Skeletal muscle tissue (tissue), 4 donors: Measurements from ENCODE around the gene ISOC2. TPM values are rescaled to one million over a fixed set of nuclear protein-coding genes. Genes with fewer than 3 reads are reported as not detected.
A peak's percentile ranks its signal among the peaks of the same experiment; 100 is the strongest.

Experiments
- H3K27ac ChIP-seq: one replicate; pipeline ENCODE4 v1.7.0; 2013; ENCODE audit warnings: mild to moderate bottlenecking, low read depth, low read length, inconsistent platforms
- H3K27me3 ChIP-seq, 3 donors: one replicate each; pipeline ENCODE4 v1.7.0; 2013; ENCODE audit warnings: low read length in 3 of 3; ENCODE audit not compliant: control insufficient read depth in 3 of 3, insufficient read depth in 3 of 3
- H3K36me3 ChIP-seq, 3 donors: one replicate each; pipeline ENCODE4 v1.7.0; 2013; ENCODE audit warnings: low read length in 3 of 3; ENCODE audit not compliant: control insufficient read depth in 3 of 3, insufficient read depth in 3 of 3
- H3K4me1 ChIP-seq, 3 donors: one replicate each; pipeline ENCODE4 v1.7.0; 2013; ENCODE audit warnings: low read length in 3 of 3, mild to moderate bottlenecking in 3 of 3; ENCODE audit not compliant: control insufficient read depth in 3 of 3, insufficient read depth in 3 of 3
- H3K4me3 ChIP-seq, 3 donors: one replicate each; pipeline ENCODE4 v1.7.0; 2013; ENCODE audit warnings: low read length in 3 of 3
- H3K9ac ChIP-seq, 3 donors: one replicate each; pipeline ENCODE4 v1.7.0; 2013; ENCODE audit warnings: low read length in 3 of 3, mild to moderate bottlenecking in 3 of 3, moderate library complexity in 2 of 3, low read depth in 1 of 3
- H3K9me3 ChIP-seq, 3 donors: one replicate each; pipeline ENCODE4 v1.7.0; 2013; ENCODE audit warnings: low read length in 3 of 3; ENCODE audit not compliant: control insufficient read depth in 3 of 3
- total RNA-seq: library from RNA; depleted of rRNA; stranded (reverse); fragments of >200 nt; gene quantifications from one replicate; pipeline ENCODE4 v1.2.3, GENCODE V29; 2014
- donor health status: Osteomylitis.

The ISOC2 gene
- total RNA-seq, 1 donor from 2014 or later, result 25.1 TPM

DNA sequence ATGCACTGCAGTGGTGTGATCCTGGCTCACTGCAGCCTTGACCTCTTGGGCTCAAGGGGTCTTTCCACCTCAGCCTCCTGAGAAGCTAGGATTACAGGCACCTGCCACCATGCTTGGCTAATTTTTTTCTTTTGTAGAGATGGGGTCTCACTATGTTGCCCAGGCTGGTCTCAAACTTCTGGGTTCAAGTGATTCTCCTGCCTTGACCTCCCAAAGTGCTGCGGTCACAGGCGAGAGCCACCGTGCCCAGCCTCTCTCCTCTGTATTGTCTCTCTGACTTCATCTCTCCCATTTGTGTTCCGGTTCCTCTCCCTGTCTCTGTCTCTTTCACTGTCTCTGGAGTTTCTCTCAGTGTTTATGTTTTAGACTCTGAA, 4.8 kb upstream of the ISOC2 start:
- no peaks in the 10 kb centered on the region for H3K27me3 ChIP-seq
- H3K4me3 ChIP-seq, result no peak overlapping the region
- peaks cover 7 to 11% (median 10%) of the 10 kb centered on the region in 3 donors for H3K4me1 ChIP-seq
- H3K27ac ChIP-seq, result no peak overlapping the region
- H3K9ac ChIP-seq, result no peak overlapping the region
- H3K9me3 ChIP-seq, result no peaks in the 10 kb centered on the region
- H3K36me3 ChIP-seq, result no peaks in the 10 kb centered on the region

DNA sequence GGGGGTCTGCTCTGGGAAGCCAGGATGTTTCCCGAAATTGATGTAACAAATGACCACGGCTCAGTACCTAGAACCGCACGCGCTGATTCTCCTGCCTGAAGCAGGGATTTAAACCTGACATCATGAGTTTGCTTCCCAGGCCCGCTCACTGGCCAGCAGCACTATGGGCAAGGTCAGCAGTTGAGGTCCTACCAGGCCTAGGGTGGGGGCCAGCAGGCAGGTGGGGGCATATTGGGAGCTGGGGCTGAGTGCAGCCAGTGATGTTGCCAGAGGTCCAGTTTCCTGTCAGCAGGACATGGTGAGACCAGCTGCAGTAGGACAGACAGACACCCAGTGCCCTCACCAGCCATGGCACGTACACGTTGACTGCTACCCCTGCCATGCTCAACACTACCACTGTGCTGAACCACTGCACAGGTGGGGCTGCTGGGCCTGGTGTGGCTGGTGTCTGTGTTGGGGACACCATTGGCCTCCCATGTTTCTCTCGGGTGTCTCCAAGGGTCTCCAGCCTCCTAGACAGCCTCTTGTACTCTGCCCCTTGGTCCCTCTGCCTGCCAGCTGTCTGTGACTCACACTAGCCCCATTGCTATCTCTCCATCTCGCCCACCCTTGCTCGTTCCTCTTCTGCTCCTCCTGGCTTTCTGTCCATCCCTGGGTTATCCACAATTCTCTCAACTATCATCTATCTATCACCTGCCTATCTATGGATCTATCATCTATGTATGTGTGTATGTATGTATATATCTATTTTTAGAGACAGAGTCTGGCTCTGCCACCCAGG, 4.2 kb upstream of the ISOC2 start:
- no peak overlapping the region for H3K4me3 ChIP-seq
- no peaks in the 10 kb centered on the region for H3K36me3 ChIP-seq
- no peak overlapping the region for H3K27ac ChIP-seq
- no peak overlapping the region for H3K9ac ChIP-seq
- H3K27me3 ChIP-seq, result no peaks in the 10 kb centered on the region
- H3K4me1 ChIP-seq, result peaks cover 11 to 17% (median 15%) of the 10 kb centered on the region in 3 donors
- H3K9me3 ChIP-seq, result no peaks in the 10 kb centered on the region

DNA sequence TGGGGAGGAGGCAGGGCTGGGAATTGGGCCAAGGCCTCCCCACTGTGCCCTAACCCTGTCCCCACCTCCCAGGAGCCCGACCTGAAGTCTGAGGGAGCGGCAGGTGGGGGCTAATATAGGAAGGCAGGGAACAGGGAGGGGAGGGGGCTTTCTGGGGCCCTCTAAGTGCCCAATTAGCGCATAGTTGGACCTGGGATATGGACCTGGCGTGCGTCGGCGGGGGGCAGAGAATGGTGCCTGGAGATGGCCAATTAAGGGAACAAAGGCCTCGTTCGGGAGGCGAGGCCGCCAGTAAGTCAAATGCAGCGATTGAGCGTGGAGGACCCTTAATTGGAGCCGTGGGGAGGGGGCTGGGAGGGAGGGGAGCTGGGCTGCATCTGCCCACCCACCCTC, 3.2 kb upstream of the ISOC2 start, which contains the start of gene C19orf85:
C19orf85 (minus strand) TSS at position 90 of the 393 bp plus-strand sequence. CDS start 197 bp downstream, outside the sequence.
- Histone ChIP-seq H3K36me3 (no peaks in the 10 kb centered on the region), H3K4me1 (peaks cover 19 to 27% (median 19%) of the 10 kb centered on the region in 3 donors)

DNA sequence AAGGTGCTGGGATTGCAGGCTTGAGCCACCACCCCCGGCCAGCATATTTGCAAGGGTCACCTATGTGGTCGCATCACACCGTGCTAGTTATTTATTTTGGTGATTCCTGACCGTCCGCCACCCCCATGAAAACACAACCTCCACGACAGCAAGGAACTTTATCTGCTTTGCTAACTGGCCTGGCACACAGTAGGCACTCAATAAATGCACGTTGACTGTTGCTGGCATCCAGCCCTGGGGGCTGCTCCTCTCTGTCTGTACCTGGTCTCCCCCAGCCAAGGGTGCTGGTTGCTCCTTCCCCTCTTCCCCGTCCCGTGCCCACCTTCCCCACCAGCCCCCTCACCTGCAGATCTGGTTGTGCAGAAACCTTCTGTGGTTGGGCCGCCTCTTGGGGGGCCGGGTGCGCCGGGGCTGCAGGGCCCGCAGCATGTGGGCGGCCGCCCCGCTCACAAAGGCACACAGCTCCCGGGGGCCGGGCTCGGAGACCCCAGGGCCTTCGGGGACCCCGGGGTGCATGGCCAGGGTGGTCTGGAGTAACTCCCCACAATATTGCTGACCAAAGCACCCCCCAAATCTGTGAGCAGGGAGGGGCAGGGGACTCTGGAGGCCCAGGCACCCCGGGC, 2.7 kb upstream of the ISOC2 start:
- Histone ChIP-seq H3K4me3 (no peak overlapping the region), H3K36me3 (no peaks in the 10 kb centered on the region), H3K4me1 (peaks cover 21 to 29% (median 21%) of the 10 kb centered on the region in 3 donors), H3K27me3 (no peaks in the 10 kb centered on the region), H3K9ac (no peak overlapping the region), H3K9me3 (no peaks in the 10 kb centered on the region), H3K27ac (no peak overlapping the region)

More for the DNA sequence above, 3.2 kb upstream of the ISOC2 start, which contains the start of gene C19orf85:
- Histone ChIP-seq H3K27me3 (no peaks in the 10 kb centered on the region), H3K9me3 (no peaks in the 10 kb centered on the region), H3K4me3 (no peak within 1 kb of the TSS), H3K9ac (no peak within 1 kb of the TSS), H3K27ac (no peak within 1 kb of the TSS)

GRCh38 chr19:55463583-55464031, 2.2 kb upstream of the ISOC2 start:
- Histone ChIP-seq H3K27me3 (no peaks in the 10 kb centered on the region), H3K27ac (no peak overlapping the region), H3K9me3 (no peaks in the 10 kb centered on the region), H3K4me1 (peaks cover 21 to 29% (median 21%) of the 10 kb centered on the region in 3 donors), H3K9ac (no peak overlapping the region), H3K36me3 (no peaks in the 10 kb centered on the region), H3K4me3 (no peak overlapping the region)

- Histone ChIP-seq H3K27ac (no peak overlapping the region), H3K4me1 (peaks cover 18 to 25% (median 21%) of the 10 kb centered on the region in 3 donors), H3K9me3 (no peaks in the 10 kb centered on the region), H3K9ac (peak overlapping the region in 1 of 3 donors; percentile 94), H3K27me3 (no peaks in the 10 kb centered on the region), H3K4me3 (no peak overlapping the region), H3K36me3 (no peaks in the 10 kb centered on the region)
Measured at GRCh38 chr19:55462722-55463121, 1.3 kb upstream of the ISOC2 start.

GRCh38 chr19:55461974-55462626, 658 bp upstream of the ISOC2 start:
- Histone ChIP-seq H3K36me3 (no peaks in the 10 kb centered on the region), H3K27me3 (no peaks in the 10 kb centered on the region), H3K27ac (peak overlapping the region; percentile 69), H3K9ac (peak overlapping the region; percentile 73 to 94 (median 76)), H3K4me1 (peaks cover 14 to 25% (median 17%) of the 10 kb centered on the region in 3 donors), H3K4me3 (peak overlapping the region; percentile 72 to 90 (median 78)), H3K9me3 (no peaks in the 10 kb centered on the region)

GRCh38 chr19:55460670-55461258, 678 bp downstream of the ISOC2 start:
- Histone ChIP-seq H3K36me3 (peaks cover 0 to 2% (median 2%) of the 10 kb centered on the region in 3 donors), H3K27me3 (no peaks in the 10 kb centered on the region), H3K4me1 (peaks cover 14 to 25% (median 17%) of the 10 kb centered on the region in 3 donors), H3K9ac (peak overlapping the region; percentile 88 to 94 (median 93)), H3K9me3 (no peaks in the 10 kb centered on the region), H3K27ac (peak overlapping the region; percentile 91), H3K4me3 (peak overlapping the region; percentile 88 to 97 (median 93))

DNA sequence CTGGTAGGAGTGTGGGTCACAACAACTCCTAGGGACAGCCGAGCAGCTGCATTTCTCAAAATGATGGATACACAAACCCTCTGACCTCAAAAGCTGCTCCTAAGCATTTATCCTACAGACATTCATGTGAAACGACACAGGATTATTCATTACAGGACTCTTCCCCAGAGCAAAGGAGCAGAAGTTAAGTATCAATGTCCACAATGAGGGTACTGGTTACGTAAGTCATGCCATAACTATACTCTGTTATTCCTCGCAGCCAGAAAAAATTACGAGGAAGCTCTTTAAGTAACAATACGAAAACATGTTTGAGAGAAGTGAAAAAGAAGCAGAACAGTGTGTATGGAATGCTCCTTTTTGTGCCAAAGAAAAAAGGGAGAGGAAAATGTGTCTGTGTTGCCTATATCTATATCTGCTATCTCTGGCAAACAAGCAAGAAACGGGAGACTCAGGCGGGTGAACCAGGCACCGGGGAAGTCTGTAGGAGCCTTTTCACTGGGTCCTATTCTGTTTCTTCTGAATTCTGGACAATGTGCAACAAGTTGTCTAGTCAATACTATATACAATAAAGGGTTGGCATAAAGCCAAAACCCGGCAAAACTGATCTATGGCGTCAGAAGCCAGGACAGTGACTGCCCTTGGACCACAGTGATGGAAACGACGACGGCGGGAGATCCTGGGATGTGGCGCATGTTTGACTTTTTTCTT, 1.3 kb downstream of the ISOC2 start:
- Histone ChIP-seq H3K27me3 (no peaks in the 10 kb centered on the region), H3K36me3 (peaks cover 0 to 6% (median 2%) of the 10 kb centered on the region in 3 donors), H3K9ac (peak overlapping the region in 2 of 3 donors; percentile 23 to 62), H3K27ac (no peak overlapping the region), H3K4me3 (peak overlapping the region in 2 of 3 donors; percentile 88 to 97), H3K9me3 (no peaks in the 10 kb centered on the region), H3K4me1 (peaks cover 14 to 25% (median 17%) of the 10 kb centered on the region in 3 donors)
